HepG2 (cell line): Measurements from ENCODE around the gene AFAP1.

Source experiments
- POLR2A ChIP-seq, 2 experiments: IDR thresholded peaks; 2 replicates each; pipeline ENCODE4 v1.6.1; 2011; ENCODE audit warnings: low read depth in 2 of 2, low read length in 2 of 2, mild to moderate bottlenecking in 1 of 2, moderate library complexity in 1 of 2; ENCODE audit not compliant: insufficient read depth in 1 of 2
- SOX6 ChIP-seq, 2 experiments: fragments of 450-650 bp in 1 of 2; sonication (generic) in 1 of 2; formaldehyde crosslinking in 1 of 2; IDR thresholded peaks; 2 replicates each; pipeline versions ENCODE4 v1.4.0 to v1.6.1; 2017 to 2020; ENCODE audit warnings: antibody characterized with exemption in 1 of 2, mild to moderate bottlenecking in 1 of 2, missing genetic modification reagents in 1 of 2
- YY1 ChIP-seq: IDR thresholded peaks from 2 replicates; pipeline ENCODE4 v1.6.1; 2011; ENCODE audit warnings: low read length, low read depth, moderate library complexity, mild to moderate bottlenecking; ENCODE audit not compliant: insufficient read depth, insufficient replicate concordance
- ZNF7 ChIP-seq: IDR thresholded peaks from 2 replicates; pipeline ENCODE4 v1.6.1; 2016; ENCODE audit warnings: missing biosample characterization, missing genetic modification reagents

GRCh38 chr4:7817877-7818398, 121.7 kb downstream of the AFAP1 start:
- TF ChIP-seq POLR2A (IDR thresholded peaks at IDR 0.05; ENCODE audit: insufficient read depth in 1 of 2, low read depth in 2 of 2, low read length in 2 of 2) (no peak), SOX6 (IDR thresholded peaks at IDR 0.05) (no peak), SOX6 (CRISPR knock-in tag; IDR thresholded peaks at IDR 0.05) (no peak), ZNF7 (CRISPR knock-in tag) (no peak), YY1 (no peak)
